IMR-90 (cell line): Measurements from ENCODE around the gene RAB3GAP2.

ENCODE experiments used
- RFX5 ChIP-seq: IDR thresholded peaks from 2 replicates; pipeline ENCODE4 v1.8.0; 2012; ENCODE audit warnings: low read depth, mild to moderate bottlenecking, low read length, moderate library complexity
- TF ChIP-seq, protein P1 (sequence below): conservative IDR thresholded peaks from 2 replicates; pipeline ENCODE4 v1.5.1; 2012; ENCODE audit warnings: mild to moderate bottlenecking, low read depth, low read length, improper control_type of control experiment

DNA sequence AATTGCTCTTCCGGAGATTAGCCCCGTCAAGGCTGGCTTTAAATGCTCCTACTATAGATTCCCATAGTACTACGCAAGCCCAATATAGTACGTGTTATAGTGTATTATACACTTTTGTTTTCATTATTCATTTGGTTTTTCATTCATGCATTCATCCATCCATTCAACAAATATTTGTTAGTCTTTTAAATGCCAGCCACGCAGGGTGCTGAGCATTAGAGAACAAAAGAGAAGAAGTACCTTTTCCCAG, 513 bp upstream of the RAB3GAP2 start:
- no peak for TF ChIP-seq RFX5
- TF ChIP-seq, protein P1, sequence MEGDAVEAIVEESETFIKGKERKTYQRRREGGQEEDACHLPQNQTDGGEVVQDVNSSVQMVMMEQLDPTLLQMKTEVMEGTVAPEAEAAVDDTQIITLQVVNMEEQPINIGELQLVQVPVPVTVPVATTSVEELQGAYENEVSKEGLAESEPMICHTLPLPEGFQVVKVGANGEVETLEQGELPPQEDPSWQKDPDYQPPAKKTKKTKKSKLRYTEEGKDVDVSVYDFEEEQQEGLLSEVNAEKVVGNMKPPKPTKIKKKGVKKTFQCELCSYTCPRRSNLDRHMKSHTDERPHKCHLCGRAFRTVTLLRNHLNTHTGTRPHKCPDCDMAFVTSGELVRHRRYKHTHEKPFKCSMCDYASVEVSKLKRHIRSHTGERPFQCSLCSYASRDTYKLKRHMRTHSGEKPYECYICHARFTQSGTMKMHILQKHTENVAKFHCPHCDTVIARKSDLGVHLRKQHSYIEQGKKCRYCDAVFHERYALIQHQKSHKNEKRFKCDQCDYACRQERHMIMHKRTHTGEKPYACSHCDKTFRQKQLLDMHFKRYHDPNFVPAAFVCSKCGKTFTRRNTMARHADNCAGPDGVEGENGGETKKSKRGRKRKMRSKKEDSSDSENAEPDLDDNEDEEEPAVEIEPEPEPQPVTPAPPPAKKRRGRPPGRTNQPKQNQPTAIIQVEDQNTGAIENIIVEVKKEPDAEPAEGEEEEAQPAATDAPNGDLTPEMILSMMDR, result no peak
